Caki2 (cell line): Measurements from ENCODE around the gene HDAC11. TPM values are rescaled to one million over a fixed set of nuclear protein-coding genes. Genes with fewer than 3 reads are reported as not detected.
"Not testable (repeated sequence)": the region's sequence is repeated elsewhere in the genome, so short reads cannot be mapped to it uniquely, and the experiment has no call there.

Source experiments
- DNase-seq: peaks from one replicate; pipeline ENCODE4 v3.0.0-alpha.2; 2015; ENCODE audit warnings: low read depth
- in situ Hi-C: cut with HindIII; loops from 2 replicates; pipeline ENCODE4 v1.10.0; 2016; ENCODE audit warnings: low sequenced_read_pairs, low pct_unique_long_range_greater_than_20kb, mixed read lengths
- total RNA-seq: library from RNA; depleted of rRNA; stranded (reverse); fragments of >200 nt; shearing (Covaris generic); gene quantifications from 2 replicates; pipeline ENCODE4 v1.2.3, GENCODE V29; 2014; ENCODE audit warnings: low replicate concordance

The HDAC11 gene
- total RNA-seq, 1 experiment from 2014 or later, result 19.3 TPM

DNA sequence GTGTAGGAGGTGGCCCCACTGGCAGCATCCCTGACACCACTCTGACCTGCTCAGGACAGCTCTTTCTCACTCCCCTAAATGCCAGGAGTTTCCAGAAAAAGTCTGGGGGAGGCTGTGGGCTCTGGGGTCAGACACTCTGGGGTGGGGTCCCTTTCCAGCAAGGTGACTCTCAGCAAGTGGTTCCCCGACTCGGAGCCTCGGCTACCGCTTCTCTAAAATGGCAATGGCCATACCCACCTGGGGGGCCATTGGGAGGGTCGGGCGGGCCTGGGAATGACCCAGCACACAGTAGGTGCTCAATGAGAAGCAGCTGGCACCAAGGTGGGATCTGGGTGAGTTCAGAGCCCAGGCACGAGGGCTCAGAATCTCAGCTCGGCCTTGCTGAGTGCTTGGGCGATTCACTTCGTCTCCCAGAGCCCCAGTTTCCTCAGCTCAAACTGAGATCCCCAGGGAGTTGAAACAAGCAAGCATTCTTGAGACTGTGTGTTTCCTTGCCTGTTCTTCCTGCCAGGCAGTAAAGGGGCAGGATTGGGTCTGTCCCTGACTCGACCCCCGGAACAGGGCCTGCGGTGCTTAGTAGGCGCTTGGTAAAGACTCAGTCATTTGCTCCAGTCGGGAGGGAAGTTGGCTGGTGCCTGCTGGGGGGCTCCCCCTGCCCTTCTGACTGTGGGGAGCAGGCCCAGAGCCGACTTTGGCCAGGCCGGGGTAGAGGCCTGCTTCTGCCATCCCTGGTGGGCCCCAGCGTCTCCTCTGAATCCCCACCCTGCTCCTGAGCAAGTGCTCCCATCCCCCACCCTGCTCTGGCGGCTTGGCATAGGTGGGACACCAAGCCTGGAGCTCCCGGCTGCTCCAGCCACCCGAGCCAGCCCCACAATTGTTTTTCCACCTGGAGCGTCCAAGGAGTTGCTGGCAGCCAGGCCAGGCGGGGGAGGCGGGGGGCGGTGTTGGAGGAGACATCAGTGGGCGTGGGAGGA, 36.0 kb downstream of the HDAC11 start:
- no peak for DNase-seq
- in situ Hi-C loops, result no loop called here

DNA sequence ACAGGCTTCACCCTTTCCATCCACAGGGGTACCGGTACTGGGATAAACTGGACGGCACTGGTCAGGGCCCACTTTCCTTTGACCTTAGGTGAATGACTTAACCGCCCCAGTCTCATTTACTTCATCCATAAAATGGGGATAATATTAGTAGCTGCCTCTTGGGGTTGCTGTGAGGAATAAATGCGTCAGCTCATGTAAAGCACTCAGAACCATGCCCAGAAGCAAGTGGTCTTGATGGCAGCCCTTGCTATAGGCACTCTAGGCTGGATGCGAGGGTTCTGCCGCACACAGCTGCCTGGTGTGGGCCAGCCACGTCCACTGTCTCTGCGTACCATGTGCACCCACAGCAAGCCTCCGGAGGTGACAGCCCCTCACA, 36.6 kb downstream of the HDAC11 start:
- DNase-seq, result no peak
- in situ Hi-C loops, result no loop called here

DNA sequence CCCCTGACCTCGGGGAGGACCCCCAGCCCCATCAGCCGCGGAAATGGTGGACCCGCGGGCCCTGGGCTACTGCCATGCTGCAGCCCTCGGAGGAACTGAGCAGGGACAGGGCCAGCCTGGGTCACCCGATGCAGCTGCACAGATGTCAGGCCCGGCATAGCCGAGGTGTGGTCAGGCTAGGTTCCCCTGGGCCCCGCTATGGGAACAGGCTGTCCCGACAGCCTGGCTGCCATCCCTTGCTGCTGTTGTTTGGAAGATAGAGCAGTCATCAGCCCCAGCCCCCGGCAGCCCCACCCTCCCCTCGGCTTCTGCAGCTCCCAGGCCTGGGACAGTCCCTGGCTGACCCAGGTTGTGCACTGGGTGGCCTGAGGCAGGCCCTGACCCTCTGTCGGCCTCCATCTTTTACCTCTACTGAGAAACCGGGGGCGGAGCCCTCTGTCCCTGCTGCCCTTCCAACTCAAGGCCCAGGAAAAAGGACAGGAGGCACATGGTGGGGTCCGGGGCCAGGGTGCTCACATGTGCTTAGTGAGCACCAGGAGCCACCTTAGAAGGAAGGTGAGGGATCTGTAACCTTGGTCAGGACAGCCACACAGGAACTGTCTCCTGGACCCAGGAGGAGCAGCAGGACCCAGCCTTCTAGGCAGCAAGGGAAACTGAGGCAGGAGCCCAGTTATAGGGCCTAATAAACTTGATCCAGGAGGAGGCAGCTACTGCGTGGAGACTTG, 37.3 kb downstream of the HDAC11 start:
- in situ Hi-C loops, result no loop called here

DNA sequence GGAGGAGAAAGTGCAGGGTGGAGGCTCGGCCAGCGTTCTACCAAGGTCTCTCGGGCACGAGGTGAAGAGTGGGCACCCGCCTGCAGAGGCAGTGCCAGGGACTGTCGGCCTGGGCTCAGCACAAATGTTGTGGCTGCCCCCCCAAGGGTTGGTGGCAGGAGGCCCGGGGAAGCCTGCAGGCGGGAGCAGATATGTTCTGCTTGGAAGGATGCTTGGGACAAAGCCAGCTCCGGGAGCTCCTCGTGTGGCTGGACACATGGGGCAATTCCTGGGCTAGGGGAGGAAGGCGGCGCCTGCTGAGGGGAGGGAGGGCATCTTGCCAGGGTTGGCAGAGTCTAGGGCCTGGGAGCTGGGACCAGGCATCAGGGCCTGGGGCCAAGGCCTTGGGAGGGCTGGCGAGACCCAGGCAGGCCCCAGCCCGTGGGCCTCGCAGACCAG, 38.4 kb downstream of the HDAC11 start:
- in situ Hi-C loops, result no loop called here
- DNase-seq, result no peak

More for the DNA sequence above, 37.3 kb downstream of the HDAC11 start:
- no peak for DNase-seq

DNA sequence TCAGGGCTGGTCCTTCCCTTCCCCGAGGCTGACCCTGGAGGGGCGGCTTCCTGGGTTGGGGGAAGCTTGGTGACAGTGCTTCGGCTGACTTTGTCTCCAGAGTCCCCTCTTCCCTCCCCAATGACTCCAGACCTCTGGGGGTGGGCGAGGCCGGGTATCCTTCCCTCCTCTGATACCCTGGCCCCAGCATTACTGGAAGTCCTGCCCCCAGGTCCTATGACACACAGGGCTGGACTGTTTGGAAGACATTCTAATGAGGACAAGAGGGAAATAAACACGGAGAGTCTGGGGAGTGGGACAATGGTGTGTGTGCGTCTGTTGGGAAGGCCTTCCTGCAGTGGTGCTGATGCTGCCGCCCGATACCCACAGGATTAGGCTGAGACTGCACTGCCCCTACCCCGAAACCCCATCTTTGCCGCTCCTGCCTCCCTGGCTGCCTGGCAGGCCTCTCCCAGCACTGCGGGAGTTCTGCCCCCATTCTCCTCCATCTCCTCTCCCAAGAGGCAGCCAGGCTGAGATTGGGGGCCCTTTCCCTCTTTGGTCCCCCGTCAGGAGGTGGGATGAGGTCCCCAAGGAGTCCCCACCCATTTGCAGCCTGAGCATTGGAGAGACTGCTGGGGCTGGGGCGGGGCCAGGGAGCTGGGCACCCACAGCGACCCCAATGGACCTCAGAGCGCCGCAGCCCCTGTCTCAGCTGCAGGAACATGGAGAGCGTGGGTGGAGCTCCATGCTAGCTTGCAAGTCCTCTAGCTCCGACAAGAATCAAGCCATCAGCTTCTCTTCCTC, 39.1 kb downstream of the HDAC11 start:
- no peak for DNase-seq
- in situ Hi-C loops, result no loop called here

DNA sequence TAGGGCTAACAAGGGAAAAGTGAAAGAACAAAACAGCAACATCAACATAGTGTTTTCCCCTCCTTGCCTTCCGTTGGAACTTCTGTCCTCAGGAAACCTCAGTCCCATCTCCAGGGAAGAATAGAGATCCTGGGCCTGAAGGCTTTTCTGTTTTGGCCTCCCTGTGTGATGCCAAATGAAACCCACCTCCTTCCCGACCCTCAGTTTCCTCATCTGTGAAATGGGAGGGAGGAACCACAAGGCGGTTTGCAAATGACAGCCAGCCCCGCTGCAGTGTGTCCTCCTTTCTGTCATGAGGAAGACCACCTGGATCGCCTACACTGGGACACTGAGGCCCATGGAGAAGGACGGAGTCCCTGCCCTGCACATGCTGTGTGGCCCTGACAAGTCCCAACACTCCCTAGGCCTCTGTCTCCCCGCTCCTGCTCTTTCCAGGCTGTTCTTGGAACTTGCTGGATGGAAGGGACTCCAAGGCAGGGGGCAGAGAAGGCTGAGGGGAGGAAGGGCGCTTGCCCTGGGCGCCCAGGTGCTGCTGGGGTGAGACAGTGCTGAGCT, 40.3 kb downstream of the HDAC11 start:
- in situ Hi-C loops, result no loop called here
- no peak for DNase-seq

DNA sequence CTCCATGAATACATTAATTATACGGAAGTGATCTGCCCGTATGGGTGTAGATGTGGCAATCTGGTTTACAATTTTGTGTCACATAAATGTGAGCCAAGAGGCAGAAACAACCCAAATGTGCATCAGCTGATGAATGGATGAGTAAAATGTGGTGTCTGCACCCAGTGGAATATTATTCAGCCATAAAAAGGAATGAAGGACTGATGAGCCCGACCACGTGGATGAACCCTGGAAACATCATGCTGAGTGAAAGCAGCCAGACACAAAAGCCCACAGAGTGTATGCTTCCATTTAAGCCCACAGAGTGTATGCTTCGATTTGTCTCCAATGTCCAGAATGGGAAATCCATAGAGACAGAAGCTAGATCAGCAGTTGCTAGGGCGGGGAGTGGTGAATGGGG, 41.2 kb downstream of the HDAC11 start:
- DNase-seq, result no peak
- in situ Hi-C loops, result no loop called here

DNA sequence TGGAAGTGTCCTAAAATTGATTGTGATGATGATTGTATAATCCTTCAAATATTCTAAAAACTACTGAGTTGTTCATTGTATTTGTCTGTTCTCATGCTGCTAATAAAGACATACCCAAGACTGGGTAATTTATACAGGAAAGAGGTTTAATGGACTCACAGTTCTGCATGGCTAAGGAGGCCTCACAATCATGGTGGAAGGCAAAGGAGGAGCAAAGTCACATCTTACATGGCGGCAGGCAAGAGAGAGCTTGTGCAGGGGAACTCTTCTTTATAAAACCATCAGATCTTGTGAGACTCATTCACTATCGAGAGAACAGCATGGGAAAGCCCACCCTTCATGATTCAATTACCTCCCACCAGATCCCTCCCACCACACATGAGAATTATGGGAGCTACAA, 41.6 kb downstream of the HDAC11 start:
- in situ Hi-C loops, DNase-seq: not testable (repeated sequence)

DNA sequence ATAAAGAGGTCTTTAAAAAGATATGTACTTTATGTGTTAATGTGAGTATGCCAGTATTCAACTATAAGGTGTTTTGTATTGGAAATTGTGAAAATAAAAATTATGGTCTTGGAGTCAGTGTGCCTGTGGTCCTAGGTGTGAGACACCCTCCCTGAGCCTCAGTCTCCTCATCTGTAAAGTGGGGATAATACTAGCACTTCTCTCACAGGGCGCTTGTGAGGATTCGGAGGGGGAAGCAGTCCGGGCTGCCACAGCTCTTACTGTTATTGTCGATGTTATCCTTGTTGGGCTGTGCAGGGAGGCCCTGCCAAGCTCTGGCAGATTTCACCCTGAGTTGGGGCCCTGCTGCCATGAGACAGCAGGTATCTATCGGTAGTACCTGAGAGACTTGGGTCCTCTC, 42.1 kb downstream of the HDAC11 start:
- in situ Hi-C loops, result no loop called here
- no peak for DNase-seq

DNA sequence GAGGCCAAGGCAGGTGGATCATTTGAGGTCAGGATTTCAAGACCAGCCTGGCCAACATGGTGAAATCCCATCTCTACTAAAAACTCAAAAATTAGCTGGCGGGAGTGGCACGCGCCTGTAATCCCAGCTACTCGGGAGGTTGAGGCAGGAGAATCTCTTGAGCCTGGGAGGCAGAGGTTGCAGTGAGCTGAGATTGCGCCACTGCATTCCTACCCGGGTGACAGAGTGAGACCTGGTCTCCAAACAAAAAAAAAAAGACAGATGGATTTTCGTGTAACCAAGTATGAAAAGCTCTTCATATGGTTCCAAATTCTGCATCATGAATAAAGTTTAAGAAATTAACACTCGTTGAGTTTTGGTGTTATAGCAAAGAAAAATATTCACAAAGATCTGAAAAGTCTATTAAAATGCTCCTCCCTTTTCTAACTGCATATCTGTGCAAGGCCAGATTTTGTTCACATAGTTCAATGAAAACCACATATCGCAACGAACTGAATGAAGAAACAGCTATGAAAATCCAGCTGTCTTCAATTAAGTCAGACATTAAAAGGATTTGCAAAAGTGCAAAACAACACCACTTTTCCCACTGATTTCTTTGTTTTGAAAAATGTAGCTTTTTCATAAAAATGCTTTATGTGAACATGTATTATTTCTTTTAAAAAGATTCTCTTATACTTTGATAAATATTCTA, 45.0 kb downstream of the HDAC11 start:
- in situ Hi-C loops, result no loop called here
- DNase-seq, result no peak

DNA sequence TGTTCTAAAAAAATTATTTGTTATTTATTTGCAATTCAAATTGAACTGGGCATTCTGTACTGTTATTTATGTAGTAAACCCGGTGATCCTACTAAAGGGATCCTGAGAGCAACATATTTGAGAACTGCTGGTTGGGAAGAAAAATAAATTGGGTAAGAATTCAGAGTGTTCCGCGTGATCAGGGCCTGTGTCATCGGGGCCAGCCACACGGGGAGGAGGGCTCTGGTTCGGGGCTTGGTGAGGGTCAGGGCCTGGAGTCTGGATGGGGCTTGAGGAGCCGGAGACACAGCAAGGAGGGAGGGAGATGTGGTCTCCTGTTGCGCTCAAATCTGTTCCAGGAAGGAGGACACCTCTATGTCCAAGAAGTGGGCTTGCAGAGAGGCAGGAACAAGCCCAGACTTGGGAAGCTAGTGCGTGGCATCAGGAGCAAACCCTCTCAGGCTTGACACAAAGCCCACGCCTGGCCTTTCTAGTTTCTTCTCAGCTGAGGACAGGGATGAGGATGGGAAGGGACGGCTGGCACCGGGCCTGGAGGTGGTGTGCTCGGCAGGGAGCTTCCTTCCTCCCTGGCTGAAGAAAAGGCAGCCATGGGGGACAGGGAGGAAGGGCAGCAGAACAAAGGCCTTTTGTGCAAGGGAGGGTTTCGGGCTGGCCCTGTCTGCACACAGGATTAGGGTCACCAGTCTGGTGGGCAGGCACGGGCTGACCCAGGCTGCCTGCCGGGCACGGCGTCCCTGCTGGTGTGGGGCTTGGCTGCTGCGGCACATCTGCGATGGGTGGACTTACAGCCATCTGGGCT, 45.9 kb downstream of the HDAC11 start:
- in situ Hi-C loops, result no loop called here
- DNase-seq, result no peak

DNA sequence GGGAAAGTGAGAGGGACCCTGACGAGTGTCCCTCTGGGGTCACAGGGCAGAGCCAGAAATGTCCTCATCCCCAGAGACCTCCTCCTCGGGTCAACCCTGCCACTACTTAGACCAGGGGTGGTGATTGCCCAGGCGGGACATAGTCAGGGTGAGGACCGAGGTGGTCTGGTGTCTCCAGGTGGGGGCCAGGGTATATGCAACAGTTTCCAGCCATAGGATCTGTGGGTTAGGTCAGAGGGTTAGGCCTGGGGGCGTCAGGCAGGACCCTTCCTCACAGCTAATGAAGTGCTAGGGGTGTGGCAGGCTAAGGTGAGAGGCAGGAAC, 46.5 kb downstream of the HDAC11 start:
- DNase-seq, result no peak
- in situ Hi-C loops, result no loop called here

DNA sequence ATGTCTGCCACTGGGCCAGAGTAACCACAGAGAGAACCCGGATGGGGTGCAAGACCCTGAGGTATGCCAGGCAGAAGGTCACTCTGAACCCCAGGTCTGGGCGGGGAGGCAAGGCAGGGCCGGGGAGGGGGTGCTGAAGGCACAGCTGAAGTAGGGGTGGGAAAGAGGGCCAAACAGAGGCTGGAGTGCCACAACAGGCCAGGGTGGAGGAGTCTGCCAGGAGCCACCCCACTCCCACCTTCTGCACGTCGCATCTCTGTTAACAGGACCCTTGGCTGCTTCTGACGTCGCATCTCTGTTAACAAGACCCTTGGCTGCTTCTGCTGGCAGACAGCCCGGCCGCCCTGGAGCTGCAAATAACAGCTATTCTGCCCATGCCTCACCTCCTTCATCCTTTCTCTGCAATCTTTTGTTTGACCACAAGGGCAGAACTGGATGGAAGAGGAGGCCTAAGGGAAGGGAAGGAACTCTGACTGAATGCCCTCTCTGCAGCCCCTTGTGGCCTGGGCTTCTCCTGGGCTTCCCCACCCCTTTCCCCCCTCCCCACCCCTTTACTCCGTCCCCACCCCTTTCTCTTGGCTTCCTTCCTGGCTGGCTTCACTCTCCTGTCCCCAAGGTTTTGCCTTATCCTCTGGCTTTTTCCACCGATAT, 48.2 kb downstream of the HDAC11 start:
- DNase-seq, result no peak
- in situ Hi-C loops, result no loop called here

DNA sequence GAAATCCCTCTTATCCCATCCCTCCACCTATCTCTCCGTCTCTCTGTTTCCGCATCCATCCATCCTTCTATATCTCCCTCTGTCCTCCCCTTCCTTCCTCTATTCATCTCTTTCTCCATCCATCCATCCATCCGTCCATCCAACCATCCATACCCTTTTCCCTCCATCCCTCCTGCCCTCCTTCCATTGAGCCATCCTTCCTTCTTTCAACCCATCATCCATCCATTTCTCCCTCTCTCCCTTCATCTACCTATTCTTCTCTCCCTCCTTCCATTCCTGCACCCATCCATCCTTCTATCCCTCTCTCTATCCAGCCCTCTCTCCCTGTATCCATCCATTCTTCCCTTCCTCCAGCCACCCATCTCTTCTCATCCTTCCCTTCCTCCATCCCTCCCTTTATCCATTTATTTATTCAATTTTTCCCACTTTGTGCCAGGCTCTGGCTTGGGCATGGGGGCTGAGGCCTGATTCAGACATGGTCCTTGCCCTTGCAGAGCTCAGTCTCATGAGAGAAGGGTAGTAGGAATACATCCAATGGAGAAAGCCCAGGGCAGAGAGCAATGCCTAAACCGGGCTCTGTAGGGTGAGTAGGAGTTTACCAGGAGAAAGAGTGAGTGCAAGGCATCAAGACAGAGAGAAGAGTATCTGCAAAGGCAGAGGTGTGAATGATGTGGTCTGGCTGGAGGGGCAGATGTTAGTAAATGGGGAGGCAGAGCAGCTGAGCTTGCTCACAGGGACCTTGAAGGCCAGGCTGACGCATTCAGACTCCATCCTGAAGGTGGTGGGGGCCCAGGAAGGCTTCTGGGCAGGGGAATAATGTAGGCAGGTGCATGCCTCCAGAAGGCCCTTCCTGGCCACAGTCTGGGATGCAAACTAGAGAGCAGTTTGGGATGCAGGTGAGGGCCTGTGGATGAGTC, 49.3 kb downstream of the HDAC11 start:
- in situ Hi-C loops, result no loop called here
- no peak for DNase-seq

DNA sequence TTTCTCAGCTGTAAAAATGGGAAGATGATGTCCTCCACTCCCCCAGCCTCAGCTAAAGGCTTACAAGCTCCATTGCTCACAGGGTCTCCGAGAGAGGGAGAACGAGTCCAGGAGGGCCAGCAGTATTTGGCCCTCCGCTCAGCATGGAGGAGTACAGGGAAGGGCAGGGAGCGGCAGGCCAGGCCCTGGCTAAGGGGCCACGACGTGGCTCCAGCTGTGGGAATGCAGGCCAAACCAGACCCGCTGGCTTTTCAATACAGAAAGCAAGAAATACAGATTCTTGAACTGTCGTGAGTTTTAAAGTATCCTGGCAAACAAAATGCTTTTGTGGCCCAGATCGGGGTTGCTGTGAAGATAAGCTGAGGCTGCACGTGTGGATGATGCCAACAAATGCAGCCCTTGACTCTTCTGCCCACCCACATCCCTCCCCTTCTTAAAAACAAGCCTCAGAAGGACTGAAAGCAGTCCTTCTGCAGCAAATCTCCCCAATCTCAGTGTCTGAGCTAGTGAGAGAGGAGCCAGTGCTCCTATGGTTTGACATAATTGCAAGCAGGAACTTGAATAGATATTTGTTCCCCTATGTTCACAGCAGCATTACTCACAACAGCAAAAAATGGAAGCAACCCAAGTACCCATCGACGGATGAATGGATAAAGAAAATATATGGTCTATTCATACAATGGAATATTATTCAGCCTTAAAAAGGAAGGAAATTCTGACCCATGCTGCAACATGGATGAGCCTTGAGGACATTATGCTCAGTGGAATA, 50.3 kb downstream of the HDAC11 start:
- in situ Hi-C loops, result no loop called here
- no peak for DNase-seq
